Measurements from ENCODE around the gene MC3R. TPM values are rescaled to one million over a fixed set of nuclear protein-coding genes. Genes with fewer than 3 reads are reported as not detected.
"Not testable (repeated sequence)": the region's sequence is repeated elsewhere in the genome, so short reads cannot be mapped to it uniquely, and the experiment has no call there.

MC3R gene
- total RNA-seq, 1 donor from 2014 or later, result not detected

- DNase-seq, result no peak
- Histone ChIP-seq H3K4me3 (no peak overlapping the region), H3K9me3 (replicated peaks) (peaks cover 15% of the 10 kb centered on the region), H3K4me1 (no peaks in the 10 kb centered on the region), H3K27ac (replicated peaks) (no peak overlapping the region), H3K27me3 (ENCODE audit: low read depth) (peaks cover 47% of the 10 kb centered on the region), H3K36me3 (no peaks in the 10 kb centered on the region)
- intact Hi-C loops (cut with micrococcal nuclease), result no loop called here
- TF ChIP-seq CTCF (IDR thresholded peaks at IDR 0.05; ENCODE audit: borderline replicate concordance), result no peak
Measured at GRCh38 chr20:56217829-56218228, 30.7 kb upstream of the MC3R start.

- intact Hi-C loops (cut with micrococcal nuclease); H3K4me3 ChIP-seq; H3K36me3 ChIP-seq; H3K4me1 ChIP-seq; H3K27ac ChIP-seq (replicated peaks); DNase-seq: not testable (repeated sequence)
- Histone ChIP-seq H3K9me3 (replicated peaks) (peaks cover 22% of the 10 kb centered on the region), H3K27me3 (ENCODE audit: low read depth) (peaks cover 30% of the 10 kb centered on the region)
Measured at GRCh38 chr20:56221186-56221585, 27.3 kb upstream of the MC3R start.

GRCh38 chr20:56222201-56222600 lies 26.3 kb upstream of the MC3R start:
- Histone ChIP-seq H3K27ac (replicated peaks) (no peak overlapping the region), H3K36me3 (no peaks in the 10 kb centered on the region)
- intact Hi-C loops (cut with micrococcal nuclease), result no loop called here

GRCh38 chr20:56222945-56223344 lies 25.6 kb upstream of the MC3R start:
- intact Hi-C loops (cut with micrococcal nuclease), result no loop called here
- no peaks in the 10 kb centered on the region for H3K4me1 ChIP-seq
- H3K9me3 ChIP-seq (replicated peaks), result peaks cover 22% of the 10 kb centered on the region
- DNase-seq, result no peak
- no peak overlapping the region for H3K27ac ChIP-seq (replicated peaks)
- no peak overlapping the region for H3K4me3 ChIP-seq
- no peak for TF ChIP-seq CTCF (IDR thresholded peaks at IDR 0.05; ENCODE audit: borderline replicate concordance)
- H3K27me3 ChIP-seq (ENCODE audit: low read depth), result peaks cover 13% of the 10 kb centered on the region
- H3K36me3 ChIP-seq, result no peaks in the 10 kb centered on the region

More at GRCh38 chr20:56222201-56222600, 26.3 kb upstream of the MC3R start:
- DNase-seq, result no peak
- H3K4me1 ChIP-seq, result no peaks in the 10 kb centered on the region
- H3K9me3 ChIP-seq (replicated peaks), result peaks cover 22% of the 10 kb centered on the region
- peaks cover 20% of the 10 kb centered on the region for H3K27me3 ChIP-seq (ENCODE audit: low read depth)
- TF ChIP-seq CTCF (IDR thresholded peaks at IDR 0.05; ENCODE audit: borderline replicate concordance), result no peak
- H3K4me3 ChIP-seq, result no peak overlapping the region

GRCh38 chr20:56223352-56223751 lies 25.2 kb upstream of the MC3R start:
- Histone ChIP-seq H3K9me3 (replicated peaks) (peaks cover 22% of the 10 kb centered on the region), H3K27me3 (ENCODE audit: low read depth) (peaks cover 11% of the 10 kb centered on the region), H3K4me3 (no peak overlapping the region), H3K4me1 (no peaks in the 10 kb centered on the region), H3K27ac (replicated peaks) (no peak overlapping the region), H3K36me3 (no peaks in the 10 kb centered on the region)
- DNase-seq, result no peak
- no peak for TF ChIP-seq CTCF (IDR thresholded peaks at IDR 0.05; ENCODE audit: borderline replicate concordance)
- intact Hi-C loops (cut with micrococcal nuclease), result no loop called here

- no peaks in the 10 kb centered on the region for H3K4me1 ChIP-seq
- intact Hi-C loops (cut with micrococcal nuclease), result no loop called here
- no peak for DNase-seq
- no peak overlapping the region for H3K4me3 ChIP-seq
- no peak overlapping the region for H3K27ac ChIP-seq (replicated peaks)
- H3K36me3 ChIP-seq, result no peaks in the 10 kb centered on the region
- TF ChIP-seq CTCF (IDR thresholded peaks at IDR 0.05; ENCODE audit: borderline replicate concordance), result no peak
- peaks cover 26% of the 10 kb centered on the region for H3K27me3 ChIP-seq (ENCODE audit: low read depth)
- H3K9me3 ChIP-seq (replicated peaks), result peaks cover 7% of the 10 kb centered on the region
Measured at GRCh38 chr20:56228021-56228420, 20.5 kb upstream of the MC3R start.
